CD14-positive monocyte (primary cell): ENCODE measurements around the gene PYDC2. TPM values are rescaled to one million over a fixed set of nuclear protein-coding genes. Genes with fewer than 3 reads are reported as not detected.

Source experiments
- DNase-seq, 3 donors: peaks; one replicate each; pipeline ENCODE4 v3.0.0-alpha.2; 2011 to 2022
- H2AFZ ChIP-seq: 2 replicates; pipeline ENCODE4 v1.6.0; 2012; ENCODE audit warnings: mild to moderate bottlenecking, low read depth, low read length, inconsistent platforms; ENCODE audit not compliant: insufficient read depth, poor library complexity, severe bottlenecking
- H3K27ac ChIP-seq, 2 donors: 1 replicate in 1 of 2; 2 replicates in 1 of 2; pipeline ENCODE4 v1.5.1; 2012 to 2013; ENCODE audit warnings: low read length in 2 of 2, control low read depth in 1 of 2, inconsistent platforms in 1 of 2, low read depth in 1 of 2, mild to moderate bottlenecking in 1 of 2
- H3K27me3 ChIP-seq, 2 donors: one replicate each; pipeline versions ENCODE4 v1.6.0 to v1.6.1; 2011 to 2013; ENCODE audit warnings: low read length in 2 of 2; ENCODE audit not compliant: control insufficient read depth in 2 of 2, insufficient read depth in 2 of 2
- H3K36me3 ChIP-seq, 2 donors: replicated peaks in 1 of 2; 1 replicate in 1 of 2; 2 replicates in 1 of 2; pipeline versions ENCODE4 v1.5.1 to v1.6.1; 2012 to 2013; ENCODE audit warnings: low read length in 2 of 2, control low read depth in 1 of 2, inconsistent platforms in 1 of 2, mild to moderate bottlenecking in 1 of 2; ENCODE audit not compliant: insufficient read depth in 2 of 2, control insufficient read depth in 1 of 2
- H3K4me1 ChIP-seq, 2 donors: 1 replicate in 1 of 2; 2 replicates in 1 of 2; pipeline versions ENCODE4 v1.5.1 to v1.6.1; 2012 to 2013; ENCODE audit warnings: low read length in 2 of 2, control low read depth in 1 of 2, inconsistent platforms in 1 of 2, mild to moderate bottlenecking in 1 of 2, moderate library complexity in 1 of 2; ENCODE audit not compliant: insufficient read depth in 2 of 2, control insufficient read depth in 1 of 2
- H3K4me2 ChIP-seq: replicated peaks from 2 replicates; pipeline ENCODE3; 2012; ENCODE audit warnings: low read length, moderate library complexity, mild to moderate bottlenecking; ENCODE audit not compliant: poor library complexity, severe bottlenecking; ENCODE audit errors: extremely low read depth
- H3K4me3 ChIP-seq, 3 experiments: fragments of 200-600 bp in 1 of 3; sonication (generic) in 1 of 3; replicated peaks in 1 of 3; 1 replicate in 2 of 3; 2 replicates in 1 of 3; pipeline ENCODE4 v1.5.1; 2011 to 2013; ENCODE audit warnings: low read length in 3 of 3, mild to moderate bottlenecking in 3 of 3, control low read depth in 2 of 3, low read depth in 2 of 3, inconsistent platforms in 1 of 3, moderate library complexity in 1 of 3
- H3K79me2 ChIP-seq: 2 replicates; pipeline ENCODE4 v1.6.0; 2012; ENCODE audit warnings: mild to moderate bottlenecking, control low read depth, inconsistent platforms, low read length, moderate library complexity; ENCODE audit not compliant: insufficient read depth
- H3K9ac ChIP-seq: 2 replicates; pipeline ENCODE4 v1.6.0; 2017; ENCODE audit warnings: low read length, mild to moderate bottlenecking; ENCODE audit not compliant: insufficient read depth, poor library complexity, severe bottlenecking
- H3K9me3 ChIP-seq, 2 donors: replicated peaks in 1 of 2; 1 replicate in 1 of 2; 2 replicates in 1 of 2; pipeline versions ENCODE4 v1.5.1 to v1.6.1; 2012 to 2013; ENCODE audit warnings: low read length in 2 of 2, control low read depth in 1 of 2; ENCODE audit not compliant: control insufficient read depth in 1 of 2, insufficient read depth in 1 of 2
- H4K20me1 ChIP-seq: 2 replicates; pipeline ENCODE4 v1.6.0; 2012; ENCODE audit warnings: mild to moderate bottlenecking, low read length, control low read depth, moderate library complexity; ENCODE audit not compliant: insufficient read depth
- H3K27ac Mint-ChIP-seq, 7 donors: one replicate each; pipeline ENCODE4 v1.8.0; 2020; ENCODE audit warnings: mild to moderate bottlenecking in 7 of 7, mixed read lengths in 7 of 7, moderate library complexity in 6 of 7, inconsistent platforms in 2 of 7
- H3K27me3 Mint-ChIP-seq, 3 donors: one replicate each; pipeline ENCODE4 v1.8.0; 2021 to 2022; ENCODE audit warnings: low read depth in 3 of 3, mild to moderate bottlenecking in 3 of 3, mixed read lengths in 3 of 3, moderate library complexity in 3 of 3, inconsistent platforms in 1 of 3
- H3K36me3 Mint-ChIP-seq, 2 donors: one replicate each; pipeline ENCODE4 v1.8.0; 2020; ENCODE audit warnings: mixed read lengths in 2 of 2, inconsistent platforms in 1 of 2, mild to moderate bottlenecking in 1 of 2
- H3K4me1 Mint-ChIP-seq: one replicate; pipeline ENCODE4 v1.8.0; 2020; ENCODE audit warnings: mild to moderate bottlenecking, mixed read lengths
- H3K4me3 Mint-ChIP-seq, 2 donors: one replicate each; pipeline ENCODE4 v1.8.0; 2020; ENCODE audit warnings: mild to moderate bottlenecking in 2 of 2, mixed read lengths in 2 of 2, moderate library complexity in 1 of 2
- H3K9me3 Mint-ChIP-seq, 7 donors: one replicate each; pipeline ENCODE4 v1.8.0; 2020 to 2022; ENCODE audit warnings: mixed read lengths in 7 of 7, mild to moderate bottlenecking in 6 of 7, moderate library complexity in 6 of 7, inconsistent platforms in 2 of 7
- WGBS: methylation state at CpG from one replicate; pipeline ENCODE4 v1.1.5; 2013; ENCODE audit warnings: missing lambda C conversion rate; ENCODE audit not compliant: insufficient coverage; 5-methylcytosine and 5-hydroxymethylcytosine counted together
- intact Hi-C, 2 donors: fragments of 100-400 bp; cut with micrococcal nuclease; formaldehyde crosslinking; loops; one replicate each; pipeline versions ENCODE4 v1.15.0 to v1.15.1; 2023
- polyA plus RNA-seq, 3 donors: library from polyadenylated mRNA; depleted of rRNA in 1 of 3; unstranded in 2 of 3; stranded (reverse) in 1 of 3; fragments of 300-500 nt in 2 of 3; fragments of >200 nt in 1 of 3; fragmentation: Illumina TruSeq in 2 of 3; gene quantifications; 1 replicate in 2 of 3; 2 replicates in 1 of 3; pipeline ENCODE4 v1.2.3, GENCODE V29; 2012 to 2021
- TF ChIP-seq, protein P1 (sequence below): fragments of 200-600 bp; IDR thresholded peaks from one replicate; pipeline ENCODE4 v1.8.0; 2022; ENCODE audit warnings: antibody characterized with exemption, mild to moderate bottlenecking

The PYDC2 gene
- polyA plus RNA-seq, 3 donors = not detected

DNA sequence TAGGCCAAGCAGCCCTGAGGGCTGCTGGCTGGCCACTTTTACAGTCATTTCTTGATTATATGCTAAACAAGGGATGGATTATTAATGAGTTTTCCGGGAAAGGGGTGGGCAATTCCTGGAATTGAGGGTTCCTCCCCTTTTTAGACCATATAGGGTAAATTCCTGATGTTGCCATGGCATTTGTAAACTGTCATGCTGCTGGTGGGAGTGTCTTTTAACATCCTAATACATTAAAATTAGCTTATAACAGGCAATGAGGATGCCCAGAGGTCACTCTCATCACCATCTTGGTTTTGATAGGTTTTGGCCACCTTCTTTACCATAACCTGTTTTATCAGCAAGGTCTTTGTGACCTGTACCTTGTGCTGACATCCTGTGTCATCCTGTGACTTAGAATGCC, 11.7 kb upstream of the PYDC2 start:
- Histone ChIP-seq H3K36me3 (no peaks in the 10 kb centered on the region), H3K4me3 (no peak overlapping the region), H4K20me1 (no peaks in the 10 kb centered on the region), H3K27ac (no peak overlapping the region), H3K9me3 (peaks cover 9 to 11% of the 10 kb centered on the region in 2 donors), H3K79me2 (no peaks in the 10 kb centered on the region), H2AFZ (no peak overlapping the region), H3K4me2 (no peak overlapping the region), H3K9ac (no peak overlapping the region), H3K27me3 (no peaks in the 10 kb centered on the region), H3K4me1 (no peaks in the 10 kb centered on the region)
- WGBS = no CpG with 5 or more reads among the region's 1 CpG
- no peak for DNase-seq
- Mint-ChIP-seq H3K4me3 (no peak overlapping the region), H3K4me1 (no peaks in the 10 kb centered on the region), H3K27ac (no peak overlapping the region), H3K27me3 (no peaks in the 10 kb centered on the region), H3K9me3 (peaks cover 0 to 16% (median 8%) of the 10 kb centered on the region in 7 donors), H3K36me3 (no peaks in the 10 kb centered on the region)
- intact Hi-C loops = no loop called here
- TF ChIP-seq, protein P1, sequence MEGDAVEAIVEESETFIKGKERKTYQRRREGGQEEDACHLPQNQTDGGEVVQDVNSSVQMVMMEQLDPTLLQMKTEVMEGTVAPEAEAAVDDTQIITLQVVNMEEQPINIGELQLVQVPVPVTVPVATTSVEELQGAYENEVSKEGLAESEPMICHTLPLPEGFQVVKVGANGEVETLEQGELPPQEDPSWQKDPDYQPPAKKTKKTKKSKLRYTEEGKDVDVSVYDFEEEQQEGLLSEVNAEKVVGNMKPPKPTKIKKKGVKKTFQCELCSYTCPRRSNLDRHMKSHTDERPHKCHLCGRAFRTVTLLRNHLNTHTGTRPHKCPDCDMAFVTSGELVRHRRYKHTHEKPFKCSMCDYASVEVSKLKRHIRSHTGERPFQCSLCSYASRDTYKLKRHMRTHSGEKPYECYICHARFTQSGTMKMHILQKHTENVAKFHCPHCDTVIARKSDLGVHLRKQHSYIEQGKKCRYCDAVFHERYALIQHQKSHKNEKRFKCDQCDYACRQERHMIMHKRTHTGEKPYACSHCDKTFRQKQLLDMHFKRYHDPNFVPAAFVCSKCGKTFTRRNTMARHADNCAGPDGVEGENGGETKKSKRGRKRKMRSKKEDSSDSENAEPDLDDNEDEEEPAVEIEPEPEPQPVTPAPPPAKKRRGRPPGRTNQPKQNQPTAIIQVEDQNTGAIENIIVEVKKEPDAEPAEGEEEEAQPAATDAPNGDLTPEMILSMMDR = no peak

DNA sequence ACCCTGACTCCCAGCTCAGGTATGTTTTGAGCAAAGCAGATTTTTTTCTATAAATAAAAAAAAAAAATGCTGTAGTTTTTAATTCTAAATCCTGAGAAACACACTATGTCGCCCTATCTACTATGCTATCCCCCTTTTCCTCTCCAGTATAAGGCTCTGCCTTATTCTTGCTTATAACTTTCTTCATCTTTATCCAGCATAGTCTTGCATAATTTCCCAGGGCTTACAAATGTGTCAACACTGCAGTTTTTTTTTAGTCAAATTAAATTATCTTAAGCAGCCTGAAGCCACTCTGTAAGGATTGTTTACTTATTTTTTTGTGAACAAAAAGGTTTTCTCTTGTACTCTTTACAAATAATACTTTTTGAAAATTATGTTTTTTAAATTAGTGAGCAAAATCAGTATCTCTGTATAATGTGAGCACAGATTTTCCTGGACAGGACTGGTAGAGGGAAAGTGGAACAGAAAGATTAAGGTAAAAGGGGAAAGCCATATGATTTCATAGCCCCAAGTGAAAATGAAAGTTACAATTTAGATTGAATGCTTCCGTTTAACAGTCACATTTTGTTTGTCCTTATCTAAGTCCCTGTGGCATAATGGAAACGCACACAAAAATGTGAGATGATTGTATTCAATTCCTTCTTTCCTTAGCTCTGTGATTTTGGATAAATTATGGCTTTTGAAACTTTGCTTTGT, 5.6 kb upstream of the PYDC2 start:
- Mint-ChIP-seq H3K27me3 (no peaks in the 10 kb centered on the region), H3K4me3 (no peak overlapping the region), H3K36me3 (no peaks in the 10 kb centered on the region), H3K27ac (no peak overlapping the region), H3K4me1 (no peaks in the 10 kb centered on the region), H3K9me3 (peaks cover 0 to 11% (median 7%) of the 10 kb centered on the region in 7 donors)
- no peak for DNase-seq
- H3K9ac ChIP-seq = no peak overlapping the region
- intact Hi-C loops = no loop called here
- no peak overlapping the region for H2AFZ ChIP-seq
- TF ChIP-seq, protein P1 = no peak
- H3K4me1 ChIP-seq = no peaks in the 10 kb centered on the region
- no peaks in the 10 kb centered on the region for H3K79me2 ChIP-seq
- H3K4me2 ChIP-seq = no peak overlapping the region
- H3K9me3 ChIP-seq = peaks cover 4 to 5% of the 10 kb centered on the region in 2 donors
- no peaks in the 10 kb centered on the region for H3K27me3 ChIP-seq
- H3K27ac ChIP-seq = no peak overlapping the region
- H3K36me3 ChIP-seq = no peaks in the 10 kb centered on the region
- H4K20me1 ChIP-seq = no peaks in the 10 kb centered on the region
- H3K4me3 ChIP-seq = no peak overlapping the region
- no CpG with 5 or more reads among the region's 3 CpGs for WGBS
